Muscle layer of colon (tissue), 2 donors: ENCODE data around the gene YAF2.

Experiments
- H3K27ac ChIP-seq: one replicate; pipeline ENCODE4 v1.7.0; 2013; ENCODE audit warnings: low read depth, mild to moderate bottlenecking, low read length, moderate library complexity
- H3K27me3 ChIP-seq, 2 donors: one replicate each; pipeline ENCODE4 v1.7.0; 2013; ENCODE audit warnings: low read length in 2 of 2, mild to moderate bottlenecking in 2 of 2; ENCODE audit not compliant: insufficient read depth in 2 of 2, control insufficient read depth in 1 of 2
- H3K36me3 ChIP-seq: one replicate; pipeline ENCODE4 v1.7.0; 2013; ENCODE audit warnings: mild to moderate bottlenecking, low read length; ENCODE audit not compliant: insufficient read depth
- H3K4me1 ChIP-seq: one replicate; pipeline ENCODE4 v1.7.0; 2013; ENCODE audit warnings: mild to moderate bottlenecking, low read length; ENCODE audit not compliant: insufficient read depth
- H3K4me3 ChIP-seq, 2 donors: one replicate each; pipeline ENCODE4 v1.7.0; 2013; ENCODE audit warnings: low read length in 2 of 2, low read depth in 1 of 2, mild to moderate bottlenecking in 1 of 2, moderate library complexity in 1 of 2
- H3K9ac ChIP-seq: one replicate; pipeline ENCODE4 v1.7.0; 2013; ENCODE audit warnings: low read length
- H3K9me3 ChIP-seq: one replicate; pipeline ENCODE4 v1.7.0; 2013; ENCODE audit warnings: mild to moderate bottlenecking, low read length
- donor health status: abdominal sarcoma.
- donor health status: Adenocarcinoma of cecum.

The YAF2 gene

GRCh38 chr12:42141981-42142606, 96.0 kb downstream of the YAF2 start:
- Histone ChIP-seq H3K27me3 (no peaks in the 10 kb centered on the region), H3K9me3 (no peaks in the 10 kb centered on the region), H3K4me3 (no peak overlapping the region), H3K27ac (no peak overlapping the region), H3K36me3 (no peaks in the 10 kb centered on the region), H3K4me1 (peaks cover 13% of the 10 kb centered on the region), H3K9ac (no peak overlapping the region)

- Histone ChIP-seq H3K27ac (no peak overlapping the region), H3K27me3 (no peaks in the 10 kb centered on the region), H3K36me3 (no peaks in the 10 kb centered on the region), H3K4me1 (peaks cover 13% of the 10 kb centered on the region), H3K4me3 (no peak overlapping the region), H3K9me3 (no peaks in the 10 kb centered on the region), H3K9ac (no peak overlapping the region)
These were observed 97.1 kb downstream of the YAF2 start for GRCh38 chr12:42140901-42141300.

GRCh38 chr12:42135259-42135814, 102.7 kb downstream of the YAF2 start:
- H3K36me3 ChIP-seq = no peaks in the 10 kb centered on the region
- H3K4me3 ChIP-seq = no peak overlapping the region
- no peaks in the 10 kb centered on the region for H3K27me3 ChIP-seq
- H3K27ac ChIP-seq = no peak overlapping the region
- H3K4me1 ChIP-seq = peaks cover 8% of the 10 kb centered on the region
- H3K9ac ChIP-seq = no peak overlapping the region
- H3K9me3 ChIP-seq = no peaks in the 10 kb centered on the region

GRCh38 chr12:42130672-42131402, 107.2 kb downstream of the YAF2 start:
- no peaks in the 10 kb centered on the region for H3K36me3 ChIP-seq
- no peak overlapping the region for H3K27ac ChIP-seq
- H3K9ac ChIP-seq = no peak overlapping the region
- H3K27me3 ChIP-seq = no peaks in the 10 kb centered on the region
- H3K4me3 ChIP-seq = no peak overlapping the region
- H3K9me3 ChIP-seq = no peaks in the 10 kb centered on the region
- H3K4me1 ChIP-seq = peaks cover 8% of the 10 kb centered on the region

- Histone ChIP-seq H3K9me3 (no peaks in the 10 kb centered on the region), H3K36me3 (no peaks in the 10 kb centered on the region), H3K9ac (no peak overlapping the region), H3K27ac (no peak overlapping the region), H3K27me3 (no peaks in the 10 kb centered on the region), H3K4me1 (peaks cover 8% of the 10 kb centered on the region), H3K4me3 (no peak overlapping the region)
These were observed 108.3 kb downstream of the YAF2 start for GRCh38 chr12:42129595-42130204.

- no peak overlapping the region for H3K4me3 ChIP-seq
- H3K9me3 ChIP-seq = no peaks in the 10 kb centered on the region
- H3K27ac ChIP-seq = no peak overlapping the region
- no peaks in the 10 kb centered on the region for H3K27me3 ChIP-seq
- no peak overlapping the region for H3K9ac ChIP-seq
- peaks cover 8% of the 10 kb centered on the region for H3K4me1 ChIP-seq
- H3K36me3 ChIP-seq = no peaks in the 10 kb centered on the region
These were observed 109.2 kb downstream of the YAF2 start for GRCh38 chr12:42128888-42129287.

- Histone ChIP-seq H3K9ac (no peak overlapping the region), H3K27ac (no peak overlapping the region), H3K36me3 (no peaks in the 10 kb centered on the region), H3K27me3 (no peaks in the 10 kb centered on the region), H3K9me3 (no peaks in the 10 kb centered on the region), H3K4me1 (peaks cover 8% of the 10 kb centered on the region), H3K4me3 (no peak overlapping the region)
These were observed 109.7 kb downstream of the YAF2 start for GRCh38 chr12:42128327-42128726.

GRCh38 chr12:42126963-42127362, 111.1 kb downstream of the YAF2 start:
- H3K9ac ChIP-seq = no peak overlapping the region
- H3K27ac ChIP-seq = no peak overlapping the region
- H3K27me3 ChIP-seq = no peaks in the 10 kb centered on the region
- no peaks in the 10 kb centered on the region for H3K9me3 ChIP-seq
- H3K4me1 ChIP-seq = peaks cover 8% of the 10 kb centered on the region
- no peaks in the 10 kb centered on the region for H3K36me3 ChIP-seq
- H3K4me3 ChIP-seq = no peak overlapping the region

- Histone ChIP-seq H3K36me3 (no peaks in the 10 kb centered on the region), H3K27me3 (no peaks in the 10 kb centered on the region), H3K4me3 (no peak overlapping the region), H3K9me3 (no peaks in the 10 kb centered on the region), H3K4me1 (peaks cover under 1% of the 10 kb centered on the region), H3K9ac (no peak overlapping the region), H3K27ac (no peak overlapping the region)
These were observed 112.7 kb downstream of the YAF2 start for GRCh38 chr12:42125388-42125767.

GRCh38 chr12:42124764-42125387, 113.2 kb downstream of the YAF2 start:
- Histone ChIP-seq H3K27ac (no peak overlapping the region), H3K4me3 (no peak overlapping the region), H3K27me3 (no peaks in the 10 kb centered on the region), H3K4me1 (no peaks in the 10 kb centered on the region), H3K36me3 (no peaks in the 10 kb centered on the region), H3K9ac (no peak overlapping the region), H3K9me3 (no peaks in the 10 kb centered on the region)

GRCh38 chr12:42119085-42119633, 118.9 kb downstream of the YAF2 start:
- Histone ChIP-seq H3K4me3 (no peak overlapping the region), H3K9ac (no peak overlapping the region), H3K36me3 (peaks cover 10% of the 10 kb centered on the region), H3K27me3 (no peaks in the 10 kb centered on the region), H3K4me1 (no peaks in the 10 kb centered on the region), H3K27ac (no peak overlapping the region), H3K9me3 (no peaks in the 10 kb centered on the region)
